ENCODE measurements around the gene VCPKMT. TPM values are rescaled to one million over a fixed set of nuclear protein-coding genes. Genes with fewer than 3 reads are reported as not detected.

The VCPKMT gene
- total RNA-seq, 1 donor from 2014 or later: 8.1 TPM

DNA sequence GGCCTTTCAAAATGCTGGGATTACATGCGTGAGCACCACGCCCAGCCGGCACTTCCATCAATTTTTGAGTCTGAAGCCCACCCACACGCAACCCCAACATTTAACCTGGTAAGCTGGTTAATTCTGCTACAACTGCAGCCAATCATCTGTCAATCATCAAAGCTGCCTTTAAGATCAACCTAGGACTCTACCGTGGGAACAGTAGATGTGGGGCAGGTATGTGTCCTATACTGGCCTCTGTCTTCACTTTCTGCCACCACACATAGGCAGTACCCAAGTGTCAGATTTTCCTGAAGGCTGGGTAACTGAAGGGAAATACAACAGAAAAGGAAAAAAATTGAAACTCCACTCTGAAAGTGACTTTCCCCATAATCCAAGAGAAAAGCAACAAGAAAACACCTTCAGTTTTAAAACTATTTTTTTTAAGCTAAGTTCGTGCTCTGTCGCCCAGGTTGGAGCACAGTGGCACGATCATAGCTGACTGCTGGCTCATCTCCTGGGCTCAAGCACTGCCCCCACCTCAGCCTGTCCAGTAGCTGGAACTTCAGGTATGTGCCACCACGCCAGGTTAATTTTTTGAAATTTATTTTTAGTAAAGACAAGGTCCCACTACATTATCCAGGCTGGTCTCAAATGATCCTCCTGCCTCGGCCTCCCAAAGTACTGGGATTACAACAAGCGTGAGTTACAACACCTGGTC, 22.2 kb downstream of the VCPKMT start:
- H3K27ac Mint-ChIP-seq (ENCODE audit: unreplicated experiment): peak overlapping the region; percentile 45
- H3K4me3 Mint-ChIP-seq (ENCODE audit: unreplicated experiment): peak overlapping the region; percentile 44
- peaks cover 10% of the 10 kb centered on the region for H3K36me3 Mint-ChIP-seq (ENCODE audit: low read depth, unreplicated experiment)
- H3K9me3 Mint-ChIP-seq (ENCODE audit: unreplicated experiment): no peaks in the 10 kb centered on the region
- H3K27me3 Mint-ChIP-seq (ENCODE audit: unreplicated experiment): peaks cover 6% of the 10 kb centered on the region
- DNase-seq (ENCODE audit: low spot score): no peak
- TF ChIP-seq, protein P1, sequence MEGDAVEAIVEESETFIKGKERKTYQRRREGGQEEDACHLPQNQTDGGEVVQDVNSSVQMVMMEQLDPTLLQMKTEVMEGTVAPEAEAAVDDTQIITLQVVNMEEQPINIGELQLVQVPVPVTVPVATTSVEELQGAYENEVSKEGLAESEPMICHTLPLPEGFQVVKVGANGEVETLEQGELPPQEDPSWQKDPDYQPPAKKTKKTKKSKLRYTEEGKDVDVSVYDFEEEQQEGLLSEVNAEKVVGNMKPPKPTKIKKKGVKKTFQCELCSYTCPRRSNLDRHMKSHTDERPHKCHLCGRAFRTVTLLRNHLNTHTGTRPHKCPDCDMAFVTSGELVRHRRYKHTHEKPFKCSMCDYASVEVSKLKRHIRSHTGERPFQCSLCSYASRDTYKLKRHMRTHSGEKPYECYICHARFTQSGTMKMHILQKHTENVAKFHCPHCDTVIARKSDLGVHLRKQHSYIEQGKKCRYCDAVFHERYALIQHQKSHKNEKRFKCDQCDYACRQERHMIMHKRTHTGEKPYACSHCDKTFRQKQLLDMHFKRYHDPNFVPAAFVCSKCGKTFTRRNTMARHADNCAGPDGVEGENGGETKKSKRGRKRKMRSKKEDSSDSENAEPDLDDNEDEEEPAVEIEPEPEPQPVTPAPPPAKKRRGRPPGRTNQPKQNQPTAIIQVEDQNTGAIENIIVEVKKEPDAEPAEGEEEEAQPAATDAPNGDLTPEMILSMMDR (IDR thresholded peaks at IDR 0.05; ENCODE audit: unreplicated experiment): no peak
- H3K4me1 Mint-ChIP-seq (ENCODE audit: unreplicated experiment): peaks cover 4% of the 10 kb centered on the region

DNA sequence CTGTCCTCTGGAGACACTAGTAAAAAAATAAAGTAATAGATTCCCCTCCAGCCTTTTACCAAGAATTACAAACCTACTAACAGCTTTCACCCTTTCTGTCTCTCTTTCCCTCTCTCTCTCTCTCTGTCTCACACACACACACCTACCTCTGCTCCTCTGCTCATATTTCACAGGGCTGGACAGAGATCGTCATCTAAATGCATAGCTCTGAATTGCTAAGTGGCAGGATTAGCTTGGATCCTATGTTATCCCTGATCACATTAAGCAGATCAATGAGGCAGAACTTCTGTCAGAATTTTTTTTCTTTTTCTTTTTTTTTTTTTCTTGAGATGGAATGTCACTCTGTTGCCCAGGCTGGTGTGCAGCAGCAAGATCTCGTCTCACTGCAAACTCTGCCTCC, 22.9 kb downstream of the VCPKMT start:
- peaks cover 4% of the 10 kb centered on the region for H3K27me3 Mint-ChIP-seq (ENCODE audit: unreplicated experiment)
- no peak for DNase-seq (ENCODE audit: low spot score)
- H3K9me3 Mint-ChIP-seq (ENCODE audit: unreplicated experiment): no peaks in the 10 kb centered on the region
- no peak overlapping the region for H3K4me3 Mint-ChIP-seq (ENCODE audit: unreplicated experiment)
- TF ChIP-seq, protein P1 (IDR thresholded peaks at IDR 0.05; ENCODE audit: unreplicated experiment): no peak
- H3K36me3 Mint-ChIP-seq (ENCODE audit: low read depth, unreplicated experiment): peaks cover 10% of the 10 kb centered on the region
- H3K4me1 Mint-ChIP-seq (ENCODE audit: unreplicated experiment): peaks cover 4% of the 10 kb centered on the region
- H3K27ac Mint-ChIP-seq (ENCODE audit: unreplicated experiment): no peak overlapping the region

DNA sequence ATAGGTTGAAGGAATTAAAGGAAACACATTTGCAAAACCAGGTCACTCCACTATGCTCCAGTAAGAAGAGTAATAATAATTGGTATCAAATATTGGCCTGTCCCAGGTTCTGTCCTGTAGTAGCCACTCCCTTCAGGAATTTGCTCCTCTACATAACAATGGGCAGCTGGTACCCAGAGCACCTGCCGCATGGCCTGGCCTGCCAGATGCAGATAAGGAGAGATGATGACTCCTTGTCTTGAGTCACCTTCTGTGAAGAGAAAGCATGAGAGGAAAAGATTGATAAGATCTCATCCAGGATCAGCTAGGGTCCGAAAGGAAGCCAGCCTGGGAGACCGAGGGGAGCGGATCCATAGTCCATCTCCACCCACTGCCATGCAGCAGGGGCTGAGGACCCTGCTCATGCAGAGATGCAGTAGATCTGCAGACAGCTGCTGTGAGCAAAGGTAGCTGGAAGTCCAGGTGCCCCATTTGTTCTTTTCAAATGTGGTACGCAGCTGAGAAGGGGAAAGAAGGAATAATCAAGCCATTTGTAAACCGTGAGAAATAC, 24.3 kb downstream of the VCPKMT start:
- Mint-ChIP-seq H3K36me3 (ENCODE audit: low read depth, unreplicated experiment) (peaks cover 10% of the 10 kb centered on the region), H3K27me3 (ENCODE audit: unreplicated experiment) (peaks cover 4% of the 10 kb centered on the region), H3K9me3 (ENCODE audit: unreplicated experiment) (no peaks in the 10 kb centered on the region), H3K4me1 (ENCODE audit: unreplicated experiment) (peaks cover 4% of the 10 kb centered on the region), H3K27ac (ENCODE audit: unreplicated experiment) (no peak overlapping the region), H3K4me3 (ENCODE audit: unreplicated experiment) (no peak overlapping the region)
- TF ChIP-seq, protein P1 (IDR thresholded peaks at IDR 0.05; ENCODE audit: unreplicated experiment): no peak
- DNase-seq (ENCODE audit: low spot score): no peak

DNA sequence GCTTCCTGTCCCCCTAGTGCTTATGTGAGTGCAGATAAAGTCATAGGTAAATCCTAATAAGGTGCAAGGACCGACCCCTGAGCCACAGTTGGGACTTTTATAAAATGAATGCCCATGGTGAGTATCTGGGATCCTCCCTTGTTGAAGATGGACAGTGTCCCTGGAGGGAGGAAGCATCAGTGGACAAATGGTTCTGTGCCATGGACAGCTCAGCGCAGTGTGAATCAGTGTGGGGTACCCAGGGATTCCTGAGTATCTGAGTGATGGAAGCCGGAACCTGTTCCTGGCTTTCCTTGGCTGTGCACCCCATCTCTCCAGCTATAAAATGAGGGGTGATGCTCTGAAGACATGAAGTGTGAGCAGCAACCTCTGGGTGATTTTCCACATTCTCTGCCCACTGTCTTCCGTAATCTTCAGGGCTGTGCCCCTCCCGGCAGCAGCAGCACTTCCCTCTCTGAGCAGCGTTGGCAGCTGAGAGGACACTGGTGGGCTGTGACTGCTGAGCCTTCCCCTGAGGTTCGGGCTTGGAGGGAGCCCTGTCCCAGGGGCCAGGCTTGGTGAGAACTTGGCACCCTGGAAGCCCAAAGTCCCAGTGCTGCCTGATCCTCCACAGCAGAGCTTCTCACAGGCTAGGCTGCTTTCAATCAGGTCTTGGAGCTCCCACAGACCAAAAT, 25.0 kb downstream of the VCPKMT start:
- TF ChIP-seq, protein P1 (IDR thresholded peaks at IDR 0.05; ENCODE audit: unreplicated experiment): no peak
- no peak overlapping the region for H3K27ac Mint-ChIP-seq (ENCODE audit: unreplicated experiment)
- H3K27me3 Mint-ChIP-seq (ENCODE audit: unreplicated experiment): peaks cover 4% of the 10 kb centered on the region
- H3K36me3 Mint-ChIP-seq (ENCODE audit: low read depth, unreplicated experiment): peaks cover 10% of the 10 kb centered on the region
- no peaks in the 10 kb centered on the region for H3K9me3 Mint-ChIP-seq (ENCODE audit: unreplicated experiment)
- H3K4me3 Mint-ChIP-seq (ENCODE audit: unreplicated experiment): no peak overlapping the region
- no peak for DNase-seq (ENCODE audit: low spot score)
- peaks cover 4% of the 10 kb centered on the region for H3K4me1 Mint-ChIP-seq (ENCODE audit: unreplicated experiment)

DNA sequence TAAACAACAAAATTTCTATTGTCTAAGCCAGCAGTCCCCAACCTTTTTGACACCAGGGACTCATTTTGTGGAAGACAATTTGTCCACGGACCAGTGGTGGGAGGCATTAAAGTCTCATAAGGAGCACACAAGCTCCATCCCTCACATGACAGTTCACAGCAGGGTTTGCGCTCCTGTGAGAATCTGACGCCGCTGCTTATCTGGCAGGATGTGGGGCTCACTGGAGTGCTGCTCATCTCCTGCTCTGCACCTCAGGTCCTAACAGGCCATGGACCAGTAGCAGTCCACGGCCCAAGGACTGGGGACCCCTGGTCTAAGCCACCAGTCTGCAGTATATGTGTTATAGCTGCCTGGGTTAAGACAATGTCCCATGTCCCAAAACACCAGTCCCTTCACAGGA, 27.2 kb downstream of the VCPKMT start:
- no peaks in the 10 kb centered on the region for H3K9me3 Mint-ChIP-seq (ENCODE audit: unreplicated experiment)
- peaks cover 4% of the 10 kb centered on the region for H3K27me3 Mint-ChIP-seq (ENCODE audit: unreplicated experiment)
- peaks cover 5% of the 10 kb centered on the region for H3K36me3 Mint-ChIP-seq (ENCODE audit: low read depth, unreplicated experiment)
- H3K4me3 Mint-ChIP-seq (ENCODE audit: unreplicated experiment): no peak overlapping the region
- DNase-seq (ENCODE audit: low spot score): no peak
- H3K4me1 Mint-ChIP-seq (ENCODE audit: unreplicated experiment): peaks cover 9% of the 10 kb centered on the region
- TF ChIP-seq, protein P1 (IDR thresholded peaks at IDR 0.05; ENCODE audit: unreplicated experiment): no peak
- no peak overlapping the region for H3K27ac Mint-ChIP-seq (ENCODE audit: unreplicated experiment)

All from endothelial cell (in vitro differentiated cells).